Activated CD8-positive, alpha-beta memory T cell treated with anti-CD3 and anti-CD28 coated beads, Interleukin-2, amount 50 U/mL, for 24 hours (primary cell): ENCODE data around the gene ZNF773.
"Not testable (repeated sequence)": the region's sequence is repeated elsewhere in the genome, so short reads cannot be mapped to it uniquely, and the experiment has no call there.

Experiments
- DNase-seq: peaks from one replicate; pipeline ENCODE4 v3.0.0-alpha.2; 2020; ENCODE audit errors: extremely low read depth

ZNF773 gene

DNA sequence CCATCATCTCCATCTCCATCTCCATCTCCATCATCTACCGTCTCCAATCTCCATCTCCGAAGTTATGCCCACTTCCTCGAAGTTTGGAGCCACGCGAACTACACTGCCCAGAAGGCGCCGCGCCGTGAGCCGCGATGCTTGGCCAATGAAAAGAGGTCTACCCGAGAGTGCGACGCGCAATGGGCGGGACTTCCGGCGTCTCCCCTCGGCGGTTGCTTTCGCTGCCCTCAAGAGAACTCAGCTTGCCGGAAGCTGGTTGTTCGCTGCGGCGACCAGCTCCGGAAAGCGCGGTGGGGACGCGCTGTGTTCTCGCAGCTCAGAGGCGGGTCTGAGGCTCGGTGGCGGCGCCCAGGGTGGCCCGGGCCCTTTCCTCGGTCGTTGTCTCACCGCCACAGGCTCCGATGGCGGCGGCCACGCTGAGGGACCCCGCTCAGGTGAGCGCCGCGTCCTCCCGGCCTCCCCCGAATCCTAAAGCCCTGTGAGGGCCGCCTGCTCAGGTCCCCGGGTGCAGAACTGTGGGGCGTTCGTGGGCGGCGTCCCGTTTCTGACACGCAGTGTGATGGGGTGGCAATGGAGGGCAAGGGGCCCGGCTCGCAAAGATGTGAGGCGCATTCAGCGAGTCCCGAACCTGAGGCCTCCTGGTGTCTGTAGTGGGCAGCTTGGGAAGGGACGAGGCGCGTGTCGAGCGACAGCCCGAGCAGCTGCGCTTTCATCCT lies at the start of gene ZNF773:
TSS of gene ZNF773 (plus strand) at position 259 of the 716 bp plus-strand sequence. CDS start at position 402, 143 bp downstream.
- peak; percentile 91 for DNase-seq

DNA sequence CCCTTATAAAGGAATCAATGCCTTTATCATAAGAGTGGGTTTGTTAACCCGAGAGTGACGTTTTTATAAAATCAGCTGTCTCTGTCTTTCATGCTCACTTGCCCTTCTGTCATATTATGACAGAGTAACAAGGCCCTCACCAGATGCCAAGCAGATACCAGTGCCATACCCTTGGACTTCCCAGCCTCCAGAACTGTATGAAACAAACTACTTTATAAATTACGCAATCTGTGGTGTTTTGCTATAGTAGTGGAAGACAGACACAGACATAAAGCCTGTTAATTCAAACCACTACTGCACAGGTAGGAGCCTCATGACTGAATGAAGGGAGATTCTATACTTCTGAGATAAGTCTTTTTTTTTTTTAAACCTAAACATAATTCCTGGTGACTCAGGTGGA lies 47.4 kb upstream of the ZNF773 start:
- DNase-seq = no peak

DNA sequence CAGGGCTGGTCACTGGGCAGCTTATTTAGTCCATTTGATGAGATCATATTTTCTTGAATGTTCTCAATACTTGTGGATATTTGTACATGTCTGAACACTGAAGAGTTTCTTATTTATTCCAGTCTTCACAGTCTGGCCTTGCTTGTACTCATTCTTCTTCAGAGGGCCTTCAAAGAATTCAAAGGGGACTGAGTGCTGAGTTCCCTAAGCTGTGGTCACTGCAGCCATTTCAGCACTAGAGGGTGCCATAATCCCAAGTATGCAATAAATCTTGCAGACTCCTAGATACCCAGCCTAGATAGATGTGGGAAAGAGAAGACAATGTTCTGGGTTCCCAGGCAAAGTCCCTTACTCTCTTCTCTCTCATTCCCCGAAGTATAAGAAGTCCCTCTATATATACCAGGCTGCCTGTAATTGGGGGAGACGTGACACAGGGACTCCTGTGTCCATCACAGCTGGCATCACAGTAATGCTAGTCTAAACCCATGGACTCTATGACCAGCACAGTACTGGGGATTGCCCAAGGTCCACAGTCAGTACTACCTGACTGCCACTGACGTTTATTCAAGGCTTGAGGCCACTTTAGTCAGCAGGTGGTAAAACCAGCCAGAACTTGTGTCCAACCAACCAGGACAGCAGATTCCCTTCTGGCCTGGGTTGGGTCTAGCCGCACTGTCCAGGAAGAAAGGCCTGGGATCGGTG lies 33.9 kb upstream of the ZNF773 start:
- DNase-seq = no peak

DNA sequence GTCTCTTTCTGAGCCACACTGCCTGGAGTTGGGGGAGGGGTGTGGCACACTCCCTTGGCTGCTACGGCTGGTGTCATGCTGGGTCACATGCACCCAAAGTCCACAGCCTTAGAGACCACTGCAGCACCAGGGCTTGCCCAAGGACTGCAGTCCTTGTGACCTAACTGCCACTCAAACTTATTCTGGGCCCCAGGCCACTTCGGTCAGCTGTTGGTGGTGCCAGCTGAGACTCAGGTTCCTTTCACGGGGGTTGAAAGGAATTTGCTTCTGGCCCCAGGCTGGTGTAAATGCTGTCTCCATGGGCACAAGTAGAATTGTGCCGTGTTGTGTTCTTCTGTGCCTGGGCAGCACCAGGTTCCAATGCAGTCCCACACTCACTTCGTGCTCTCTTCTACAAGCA lies 33.2 kb upstream of the ZNF773 start:
- DNase-seq = no peak

DNA sequence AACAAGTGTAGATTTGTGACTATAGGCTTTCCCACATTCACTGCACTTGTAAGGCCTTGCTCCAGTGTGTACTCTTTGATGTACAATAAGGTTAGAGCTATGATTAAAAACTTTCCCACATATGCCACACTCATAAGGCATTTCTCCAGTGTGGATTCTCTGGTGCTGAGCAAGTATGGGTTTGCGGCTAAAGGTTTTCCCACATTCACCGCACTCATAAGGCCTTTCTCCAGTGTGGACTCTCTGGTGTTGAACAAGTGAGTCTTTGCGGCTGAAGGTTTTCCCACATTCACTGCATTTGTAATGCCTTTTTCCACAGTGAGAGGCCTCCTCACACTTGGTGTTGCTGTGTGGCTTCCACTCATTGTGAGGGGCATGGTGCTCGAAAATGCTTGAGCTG lies 26.1 kb upstream of the ZNF773 start:
- DNase-seq = no peak

DNA sequence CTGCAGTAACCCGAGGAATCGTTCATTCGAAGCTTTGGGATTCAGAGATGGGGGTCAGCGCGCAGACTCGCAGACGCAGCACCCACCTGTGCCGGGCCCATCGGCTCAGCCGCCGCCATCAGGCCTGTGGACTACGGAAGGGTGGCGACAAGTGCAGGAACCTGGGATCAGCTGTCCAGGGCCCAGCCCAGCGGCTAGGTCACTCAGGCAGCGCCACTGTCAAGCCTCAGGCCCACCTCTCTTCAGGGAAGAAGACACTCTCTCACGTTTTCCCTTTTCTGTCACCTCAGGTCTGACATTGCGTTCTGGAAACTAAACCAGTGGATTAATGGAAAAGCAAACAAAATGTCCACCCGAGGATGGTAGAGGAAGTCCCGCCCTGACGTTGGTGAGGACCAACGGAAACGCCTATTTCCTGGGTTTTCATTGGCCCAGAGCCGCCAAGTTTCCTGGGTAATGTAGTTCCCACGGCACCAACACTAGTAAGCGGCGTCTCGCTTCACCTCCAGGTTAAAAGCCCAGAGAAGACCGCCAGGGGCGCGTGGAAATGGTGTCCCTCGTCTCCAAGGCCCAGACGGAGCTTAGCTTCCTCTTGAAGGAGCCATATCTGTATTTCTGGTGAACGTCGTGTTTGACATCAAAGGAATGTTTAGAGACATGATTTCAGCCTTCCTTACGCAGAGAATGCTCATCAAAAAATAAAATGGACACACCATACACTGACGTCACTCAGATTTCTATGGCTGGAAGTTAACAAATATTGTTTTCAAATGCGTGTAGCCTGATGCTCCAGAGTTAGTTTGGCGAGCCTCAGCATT lies 22.3 kb upstream of the ZNF773 start, which contains the start of gene ZNF772:
TSS of gene ZNF772 (minus strand) at position 376 of the 818 bp plus-strand sequence. CDS start at position 119, 257 bp downstream.
- DNase-seq = peak; percentile 79

DNA sequence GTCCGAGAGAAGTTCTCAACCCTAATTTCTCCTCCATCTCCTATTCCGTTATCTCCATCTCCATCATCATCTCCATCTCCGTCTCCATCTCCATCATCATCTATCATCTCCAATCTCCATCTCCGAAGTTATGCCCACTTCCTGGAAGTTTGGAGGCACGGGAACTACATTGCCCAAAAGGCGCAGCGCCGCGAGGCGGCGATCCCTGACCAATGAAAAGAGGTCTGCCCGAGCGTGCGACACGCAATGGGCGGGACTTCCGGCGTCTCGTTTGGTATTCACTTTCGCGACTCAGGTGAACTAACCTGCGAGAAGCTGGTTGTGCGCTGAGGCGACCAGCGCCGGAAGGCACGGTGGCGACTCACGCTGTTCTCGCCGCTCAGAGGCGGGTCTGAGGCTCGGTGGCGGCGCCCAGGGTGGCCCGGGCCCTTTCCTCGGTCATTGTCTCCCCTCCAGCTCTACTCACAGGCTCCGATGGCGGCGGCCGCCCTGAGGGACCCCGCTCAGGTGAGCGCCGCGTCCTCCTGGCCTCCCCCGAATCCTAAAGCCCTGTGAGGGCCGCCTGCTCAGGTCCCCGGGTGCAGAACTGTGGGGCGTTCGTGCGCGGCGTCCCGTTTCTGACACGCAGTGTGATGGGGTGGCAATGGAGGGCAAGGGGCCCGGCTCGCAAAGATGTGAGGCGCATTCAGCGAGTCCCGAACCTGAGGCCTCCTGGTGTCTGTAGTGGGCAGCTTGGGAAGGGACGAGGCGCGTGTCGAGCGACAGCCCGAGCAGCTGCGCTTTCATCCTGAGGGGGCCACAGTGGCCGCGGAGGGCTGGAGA lies 12.1 kb upstream of the ZNF773 start, which contains the start of gene ZNF419:
TSS of gene ZNF419 (plus strand) at position 274 of the 822 bp plus-strand sequence. CDS start at position 475, 201 bp downstream.
- peak; percentile 85 for DNase-seq

DNA sequence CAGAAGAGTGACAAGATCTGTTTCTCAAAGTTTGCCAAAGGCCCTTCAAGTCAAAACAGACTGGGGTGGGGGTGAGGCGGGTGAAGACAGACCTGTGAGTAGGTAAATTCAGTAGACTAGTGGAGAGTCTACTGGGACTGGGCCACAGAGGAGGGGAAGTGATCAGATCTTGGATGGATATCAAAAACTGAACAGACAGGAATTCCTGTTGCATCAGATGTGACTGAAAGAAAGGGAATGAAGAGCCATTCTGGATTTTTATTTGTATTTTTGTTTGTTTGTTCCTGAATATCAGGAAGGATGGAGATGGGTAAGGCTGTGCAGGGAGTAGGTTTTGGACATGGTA lies 11.5 kb upstream of the ZNF773 start:
- DNase-seq = not testable (repeated sequence)

DNA sequence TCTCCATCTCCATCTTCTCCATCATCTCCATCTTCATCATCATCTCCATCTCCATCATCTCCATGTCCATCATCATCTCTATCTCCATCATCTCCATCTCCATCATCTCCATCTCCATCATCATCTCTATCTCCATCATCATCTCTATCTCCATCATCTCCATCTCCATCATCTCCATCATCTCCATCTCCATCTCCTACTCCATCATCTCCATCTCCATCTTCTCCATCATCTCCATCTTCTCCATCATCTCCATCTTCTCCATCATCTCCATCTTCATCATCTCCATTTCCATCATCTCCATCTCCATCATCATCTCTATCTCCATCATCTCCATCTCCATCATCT lies 432 bp upstream of the ZNF773 start:
- not testable (repeated sequence) for DNase-seq

DNA sequence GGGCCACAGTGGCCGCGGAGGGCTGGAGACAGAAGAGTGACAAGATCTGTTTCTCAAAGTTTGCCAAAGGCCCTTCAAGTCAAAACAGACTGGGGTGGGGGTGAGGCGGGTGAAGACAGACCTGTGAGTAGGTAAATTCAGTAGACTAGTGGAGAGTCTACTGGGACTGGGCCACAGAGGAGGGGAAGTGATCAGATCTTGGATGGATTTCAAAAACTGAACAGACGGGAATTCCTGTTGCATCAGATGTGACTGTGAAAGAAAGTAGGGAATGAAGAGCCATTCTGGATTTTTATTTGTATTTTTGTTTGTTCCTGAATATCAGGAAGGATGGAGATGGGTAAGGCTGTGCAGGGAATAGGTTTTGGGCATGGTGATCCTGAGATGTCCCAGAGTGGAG lies 662 bp downstream of the ZNF773 start:
- not testable (repeated sequence) for DNase-seq

DNA sequence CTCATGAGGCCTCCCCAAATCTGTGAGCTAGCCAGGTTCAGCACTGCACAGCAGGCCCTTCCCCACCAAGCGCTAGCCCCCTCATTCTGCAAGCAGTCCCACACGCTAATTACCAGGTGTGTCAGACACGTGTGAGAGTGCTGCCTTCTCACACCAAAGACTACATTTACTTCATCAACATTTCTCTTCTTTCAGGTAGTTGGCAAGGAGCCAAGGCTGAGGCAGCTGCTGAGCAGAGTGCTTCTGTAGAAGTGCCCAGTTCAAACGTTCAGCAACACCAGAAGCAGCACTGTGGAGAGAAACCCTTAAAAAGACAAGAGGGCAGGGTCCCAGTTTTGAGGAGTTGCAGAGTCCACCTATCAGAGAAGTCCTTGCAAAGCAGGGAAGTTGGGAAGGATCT lies 6.4 kb downstream of the ZNF773 start:
- DNase-seq = no peak

DNA sequence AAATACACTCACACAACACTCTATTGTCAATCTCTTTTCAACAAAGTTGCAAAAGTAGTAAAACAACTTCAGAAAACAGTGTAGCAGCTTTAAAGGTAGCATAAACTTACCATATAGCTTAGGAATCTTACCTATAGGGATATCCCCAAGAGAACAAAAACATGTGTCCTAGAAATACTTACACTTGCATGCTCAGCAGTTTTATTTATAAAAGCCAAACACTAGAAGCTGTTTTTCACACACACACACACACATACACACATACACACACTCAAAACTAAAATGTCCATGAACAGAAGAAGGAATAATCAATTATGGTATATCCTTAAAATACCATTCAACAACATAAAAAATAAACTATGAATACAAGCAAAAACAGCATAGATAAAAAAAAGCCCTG lies 11.7 kb downstream of the ZNF773 start:
- DNase-seq = no peak

DNA sequence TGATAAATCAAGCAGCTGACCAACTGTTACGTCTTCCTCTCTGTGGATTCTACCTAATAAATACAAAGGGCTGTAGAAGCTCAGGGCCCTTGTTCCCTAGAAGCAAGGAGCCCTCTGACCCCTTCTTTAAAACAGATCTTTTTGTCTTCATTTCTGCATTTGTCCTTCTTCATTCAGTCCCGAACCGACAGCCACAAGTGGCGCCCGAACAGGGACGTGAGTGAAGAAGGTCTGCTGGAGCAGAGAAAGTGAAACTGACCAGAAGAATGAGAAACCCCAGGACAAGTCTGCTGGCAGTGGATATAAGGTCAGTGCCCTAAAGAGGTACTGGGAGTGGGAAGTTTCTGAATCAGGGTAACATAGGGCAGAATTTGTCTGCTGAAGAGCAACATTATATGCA lies 13.1 kb downstream of the ZNF773 start:
- no peak for DNase-seq

DNA sequence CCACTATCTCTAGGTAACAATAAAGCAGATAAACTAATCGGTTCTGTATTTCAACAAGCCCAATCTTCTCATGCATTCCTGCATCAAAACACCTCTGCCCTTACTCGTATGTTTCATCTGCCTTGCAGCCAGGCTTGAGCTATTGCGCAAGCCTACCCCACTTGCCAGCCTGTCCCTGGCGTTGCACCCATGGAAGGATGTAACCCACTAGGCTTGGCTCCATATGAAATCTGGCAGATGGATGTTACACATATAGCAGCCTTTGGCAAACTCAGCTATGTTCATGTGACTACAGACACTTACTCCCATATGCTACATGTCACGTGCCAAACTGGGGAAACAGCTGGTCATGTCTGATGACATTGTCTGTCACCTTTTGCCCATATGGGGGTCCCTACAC lies 15.5 kb downstream of the ZNF773 start:
- DNase-seq = no peak

DNA sequence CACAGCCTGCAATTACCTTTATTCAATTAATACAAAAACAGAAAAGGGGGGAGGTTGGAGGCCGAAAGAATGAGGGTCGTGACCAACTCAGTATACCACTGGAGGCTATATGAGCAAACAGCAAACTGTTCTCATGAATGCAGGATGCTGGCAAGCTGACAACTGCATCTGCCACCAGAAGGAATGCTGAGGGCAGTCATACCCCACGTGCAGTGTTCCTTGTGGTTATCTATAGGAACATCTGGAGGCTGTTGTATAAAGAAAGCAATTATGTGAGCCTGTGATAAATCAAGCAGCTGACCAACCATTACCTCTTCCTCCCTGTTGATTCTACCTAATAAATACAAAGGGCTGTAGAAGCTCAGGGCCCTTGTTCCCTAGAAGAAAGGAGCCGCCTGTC lies 18.3 kb downstream of the ZNF773 start:
- not testable (repeated sequence) for DNase-seq

DNA sequence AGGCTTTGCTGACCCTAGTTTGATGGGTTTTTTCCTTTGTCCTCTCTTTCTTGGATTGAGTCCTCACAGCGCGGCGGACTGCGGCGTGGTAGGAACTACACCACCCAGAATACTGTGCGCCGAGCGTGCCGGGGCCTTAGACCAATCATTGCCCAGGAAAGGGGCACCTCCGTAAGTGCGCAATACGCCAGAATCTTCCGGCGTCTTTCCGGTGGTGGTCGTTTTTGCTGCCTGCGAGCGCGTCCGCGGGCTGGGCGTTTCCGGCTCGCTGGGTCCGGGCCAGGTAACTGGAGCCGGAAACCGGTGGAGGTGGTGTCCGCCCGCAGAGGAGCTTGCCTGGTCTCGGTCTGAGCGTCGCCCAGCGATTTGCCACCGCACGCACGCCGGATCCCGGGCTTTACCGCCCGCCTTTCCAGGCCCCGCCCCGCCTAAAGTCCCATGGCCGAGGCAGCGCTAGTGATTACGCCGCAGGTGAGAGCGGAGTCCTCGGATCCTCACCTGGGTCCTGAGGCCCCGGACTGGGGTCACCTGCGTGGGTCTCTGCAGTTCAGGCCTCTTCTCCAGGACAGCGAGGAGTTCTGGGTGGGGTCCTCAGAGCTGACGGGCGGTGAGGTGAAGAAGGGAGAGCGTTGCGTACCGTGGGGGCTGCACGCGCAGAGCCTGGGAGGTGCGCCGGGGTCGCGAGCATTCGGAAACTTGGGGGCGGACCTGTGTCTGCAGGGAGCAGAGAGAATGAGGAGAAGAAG lies 27.6 kb downstream of the ZNF773 start, which contains the start of gene ZNF549:
TSS of gene ZNF549 (plus strand) at position 221 of the 746 bp plus-strand sequence. CDS start at position 439, 218 bp downstream.
- peak; percentile 82 for DNase-seq

DNA sequence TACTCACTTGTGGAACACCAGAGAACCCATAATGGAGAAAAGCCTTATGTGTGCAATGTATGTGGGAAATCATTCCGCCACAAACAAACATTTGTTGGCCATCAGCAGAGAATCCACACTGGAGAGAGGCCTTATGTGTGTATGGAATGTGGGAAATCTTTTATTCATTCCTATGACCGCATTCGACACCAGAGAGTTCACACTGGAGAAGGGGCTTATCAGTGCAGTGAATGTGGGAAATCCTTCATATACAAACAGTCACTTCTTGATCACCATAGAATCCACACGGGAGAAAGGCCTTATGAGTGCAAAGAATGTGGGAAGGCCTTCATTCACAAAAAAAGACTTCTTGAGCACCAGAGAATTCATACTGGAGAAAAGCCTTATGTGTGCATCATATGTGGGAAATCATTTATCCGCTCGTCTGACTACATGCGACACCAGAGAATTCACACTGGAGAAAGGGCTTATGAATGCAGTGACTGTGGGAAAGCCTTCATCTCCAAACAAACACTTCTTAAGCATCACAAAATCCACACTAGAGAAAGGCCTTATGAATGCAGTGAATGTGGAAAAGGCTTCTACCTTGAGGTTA lies 38.3 kb downstream of the ZNF773 start:
- DNase-seq = no peak

DNA sequence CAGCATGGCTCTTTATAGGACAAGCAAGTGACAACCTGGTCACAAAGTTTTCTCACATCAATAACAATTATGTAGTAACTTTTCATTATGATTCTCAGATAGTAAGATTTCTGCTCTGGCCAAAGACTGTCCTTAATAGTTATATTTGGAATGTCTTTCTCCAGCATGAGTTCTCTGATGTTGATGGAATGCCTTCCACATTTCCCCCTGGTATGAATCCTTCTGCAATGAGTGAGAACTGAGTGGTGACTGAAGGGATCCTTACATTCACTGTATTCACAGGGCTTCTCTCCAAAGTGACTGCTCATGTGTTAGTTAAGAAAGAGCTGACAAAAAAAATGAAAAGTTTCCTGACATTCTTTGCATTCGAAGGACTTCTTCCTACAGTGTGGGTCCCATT lies 46.8 kb downstream of the ZNF773 start:
- no peak for DNase-seq

DNA sequence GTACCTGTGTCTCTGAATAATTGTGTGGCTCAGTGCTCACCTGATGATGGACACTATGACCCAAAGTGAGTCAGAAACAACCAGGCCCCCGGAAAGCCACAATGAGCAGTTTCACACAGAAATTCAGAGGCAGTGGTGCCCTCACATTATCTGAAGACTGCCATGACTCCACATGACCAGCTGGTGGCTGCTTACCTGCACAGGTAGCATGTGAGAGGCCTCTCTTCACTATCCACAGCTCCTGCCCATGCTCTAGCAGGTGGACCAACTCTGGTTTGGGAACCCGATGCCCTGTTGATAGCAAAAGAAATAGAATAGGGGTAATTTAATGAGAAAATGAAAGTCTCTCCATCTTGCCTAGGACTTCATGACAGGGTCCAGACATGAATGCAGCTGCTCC lies 52.7 kb downstream of the ZNF773 start:
- DNase-seq = no peak

DNA sequence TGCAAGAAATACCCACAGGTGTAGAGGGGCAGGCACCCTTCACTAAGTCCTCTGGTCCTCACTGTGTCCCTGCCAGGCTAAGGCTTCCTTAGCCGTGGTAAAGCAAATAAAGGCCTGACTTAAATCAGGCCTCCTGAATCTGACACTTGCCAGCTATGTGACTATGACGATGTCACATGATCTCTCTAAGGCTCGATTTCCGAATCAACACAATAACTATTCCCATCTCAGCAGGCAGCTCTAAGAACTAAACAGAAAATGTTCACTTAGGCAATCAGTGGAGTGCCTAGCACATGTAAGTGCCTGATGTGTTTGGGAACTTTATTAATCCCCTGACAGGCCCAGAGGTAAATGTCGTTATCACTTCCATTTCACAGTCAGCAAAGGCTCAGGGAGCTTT lies 57.9 kb downstream of the ZNF773 start:
- DNase-seq = no peak
